Thyroid gland (tissue), 4 donors: Measurements from ENCODE around the gene ITGA5. TPM values are rescaled to one million over a fixed set of nuclear protein-coding genes. Genes with fewer than 3 reads are reported as not detected.

Experiments used
- DNase-seq, 2 donors: peaks; one replicate each; pipeline ENCODE4 v3.0.0-alpha.2; 2019
- H3K27ac ChIP-seq, 3 donors: fragments of 200-600 bp; sonication (generic); 1 replicate in 2 of 3; 2 replicates in 1 of 3; pipeline ENCODE4 v1.5.1; 2016 to 2019; ENCODE audit warnings: mild to moderate bottlenecking in 1 of 3, moderate library complexity in 1 of 3
- H3K27me3 ChIP-seq: fragments of 200-600 bp; sonication (generic); one replicate; pipeline ENCODE4 v1.5.1; 2019
- H3K36me3 ChIP-seq, 2 donors: fragments of 200-600 bp; sonication (generic); one replicate each; pipeline ENCODE4 v1.5.1; 2016 to 2019
- H3K4me1 ChIP-seq, 2 donors: fragments of 200-600 bp; sonication (generic); one replicate each; pipeline ENCODE4 v1.5.1; 2017 to 2019
- H3K4me3 ChIP-seq, 3 donors: fragments of 200-600 bp; sonication (generic); replicated peaks in 1 of 3; 1 replicate in 2 of 3; 2 replicates in 1 of 3; pipeline ENCODE4 v1.5.1; 2016; ENCODE audit warnings: mild to moderate bottlenecking in 1 of 3
- H3K9me3 ChIP-seq: fragments of 200-600 bp; sonication (generic); one replicate; pipeline ENCODE4 v1.5.1; 2017
- POLR2A ChIP-seq, 2 donors: fragments of 450-650 bp; IDR thresholded peaks; one replicate each; pipeline ENCODE4 v1.6.1; 2017; ENCODE audit warnings: antibody characterized with exemption in 2 of 2, mild to moderate bottlenecking in 2 of 2, moderate library complexity in 1 of 2
- WGBS, 2 donors: methylation state at CpG; one replicate each; pipeline ENCODE4 v1.1.5; 2017; 5-methylcytosine and 5-hydroxymethylcytosine counted together
- intact Hi-C: fragments of 100-400 bp; cut with DNase I; formaldehyde crosslinking; loops from one replicate; pipeline ENCODE4 v1.15.1; 2023
- total RNA-seq, 4 donors: library from RNA; depleted of rRNA; stranded (reverse); fragments of >200 nt; gene quantifications; one replicate each; pipeline ENCODE4 v1.2.3, GENCODE V29; 2016
- TF ChIP-seq, protein P1 (sequence below), 6 experiments: fragments of 200-600 bp in 3 of 6; fragments of 450-650 bp in 3 of 6; sonication (generic) in 3 of 6; IDR thresholded peaks; one replicate each; pipeline ENCODE4 v1.5.1; 2016 to 2019; ENCODE audit warnings: antibody characterized with exemption in 6 of 6, mild to moderate bottlenecking in 2 of 6, inconsistent platforms in 1 of 6, moderate library complexity in 1 of 6

The ITGA5 gene
- total RNA-seq, 4 donors from 2014 or later = 40.3 to 64.5 (median 51.6) TPM

DNA sequence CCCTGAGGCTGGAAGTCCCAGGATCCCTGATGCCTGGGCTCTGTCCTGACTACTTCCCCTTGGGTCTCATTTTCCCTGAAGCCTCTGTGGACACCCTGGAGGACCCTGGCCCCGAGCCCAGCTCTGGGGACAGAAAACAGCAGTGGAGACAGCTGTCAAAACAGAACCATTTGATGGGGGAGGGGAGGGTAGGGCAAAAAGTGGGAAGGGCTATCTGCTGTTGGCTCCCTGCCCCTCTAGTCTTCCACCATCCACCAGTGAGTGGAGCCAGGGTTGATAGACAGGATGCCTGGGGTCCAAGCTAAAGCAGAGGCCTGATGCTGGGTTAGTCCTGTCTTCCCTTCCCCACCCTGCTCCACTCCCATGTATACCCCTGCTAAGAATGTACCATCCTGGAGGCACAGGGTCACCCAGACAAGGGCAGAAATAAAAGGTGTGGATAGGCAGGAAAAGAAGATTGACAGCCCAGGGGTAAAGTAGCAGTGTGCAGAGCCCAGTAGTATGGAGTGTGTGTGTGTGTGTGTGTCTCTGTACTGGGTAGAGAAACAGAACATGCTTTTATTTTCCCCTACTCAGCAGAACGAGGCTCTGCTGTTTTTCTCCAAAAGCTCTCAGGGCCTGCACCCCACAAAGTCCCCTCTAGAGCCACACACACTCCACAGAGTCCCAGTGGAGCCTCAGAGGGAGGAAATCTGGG, 44.4 kb downstream of the ITGA5 start:
- Histone ChIP-seq H3K4me3 (peak overlapping the region in 1 of 3 donors; percentile 2), H3K27me3 (no peaks in the 10 kb centered on the region), H3K9me3 (no peaks in the 10 kb centered on the region), H3K4me1 (peaks cover 33 to 77% of the 10 kb centered on the region in 2 donors), H3K27ac (peak overlapping the region; percentile 35 to 80 (median 41)), H3K36me3 (peaks cover 8 to 18% of the 10 kb centered on the region in 2 donors)
- no peak for TF ChIP-seq POLR2A (IDR thresholded peaks at IDR 0.05)
- TF ChIP-seq, protein P1, sequence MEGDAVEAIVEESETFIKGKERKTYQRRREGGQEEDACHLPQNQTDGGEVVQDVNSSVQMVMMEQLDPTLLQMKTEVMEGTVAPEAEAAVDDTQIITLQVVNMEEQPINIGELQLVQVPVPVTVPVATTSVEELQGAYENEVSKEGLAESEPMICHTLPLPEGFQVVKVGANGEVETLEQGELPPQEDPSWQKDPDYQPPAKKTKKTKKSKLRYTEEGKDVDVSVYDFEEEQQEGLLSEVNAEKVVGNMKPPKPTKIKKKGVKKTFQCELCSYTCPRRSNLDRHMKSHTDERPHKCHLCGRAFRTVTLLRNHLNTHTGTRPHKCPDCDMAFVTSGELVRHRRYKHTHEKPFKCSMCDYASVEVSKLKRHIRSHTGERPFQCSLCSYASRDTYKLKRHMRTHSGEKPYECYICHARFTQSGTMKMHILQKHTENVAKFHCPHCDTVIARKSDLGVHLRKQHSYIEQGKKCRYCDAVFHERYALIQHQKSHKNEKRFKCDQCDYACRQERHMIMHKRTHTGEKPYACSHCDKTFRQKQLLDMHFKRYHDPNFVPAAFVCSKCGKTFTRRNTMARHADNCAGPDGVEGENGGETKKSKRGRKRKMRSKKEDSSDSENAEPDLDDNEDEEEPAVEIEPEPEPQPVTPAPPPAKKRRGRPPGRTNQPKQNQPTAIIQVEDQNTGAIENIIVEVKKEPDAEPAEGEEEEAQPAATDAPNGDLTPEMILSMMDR (IDR thresholded peaks at IDR 0.05) = no peak
- intact Hi-C loops = no loop called here
- DNase-seq = peak in 1 of 2 donors; percentile 54
- 23 to 37% methylated on average over 2 of the region's 2 CpGs for WGBS, 2 donors

GRCh38 chr12:54373649-54374561, 45.2 kb downstream of the ITGA5 start:
- WGBS, 2 donors = 89% methylated on average over 10 of the region's 10 CpGs
- no peak for DNase-seq
- intact Hi-C loops = no loop called here
- Histone ChIP-seq H3K4me3 (no peak overlapping the region), H3K4me1 (peaks cover 27 to 77% of the 10 kb centered on the region in 2 donors), H3K9me3 (no peaks in the 10 kb centered on the region), H3K27me3 (no peaks in the 10 kb centered on the region), H3K27ac (peak overlapping the region in 2 of 3 donors; percentile 20 to 80), H3K36me3 (peaks cover 8 to 18% of the 10 kb centered on the region in 2 donors)
- TF ChIP-seq POLR2A (IDR thresholded peaks at IDR 0.05) = no peak
- TF ChIP-seq, protein P1 (IDR thresholded peaks at IDR 0.05) = no peak

DNA sequence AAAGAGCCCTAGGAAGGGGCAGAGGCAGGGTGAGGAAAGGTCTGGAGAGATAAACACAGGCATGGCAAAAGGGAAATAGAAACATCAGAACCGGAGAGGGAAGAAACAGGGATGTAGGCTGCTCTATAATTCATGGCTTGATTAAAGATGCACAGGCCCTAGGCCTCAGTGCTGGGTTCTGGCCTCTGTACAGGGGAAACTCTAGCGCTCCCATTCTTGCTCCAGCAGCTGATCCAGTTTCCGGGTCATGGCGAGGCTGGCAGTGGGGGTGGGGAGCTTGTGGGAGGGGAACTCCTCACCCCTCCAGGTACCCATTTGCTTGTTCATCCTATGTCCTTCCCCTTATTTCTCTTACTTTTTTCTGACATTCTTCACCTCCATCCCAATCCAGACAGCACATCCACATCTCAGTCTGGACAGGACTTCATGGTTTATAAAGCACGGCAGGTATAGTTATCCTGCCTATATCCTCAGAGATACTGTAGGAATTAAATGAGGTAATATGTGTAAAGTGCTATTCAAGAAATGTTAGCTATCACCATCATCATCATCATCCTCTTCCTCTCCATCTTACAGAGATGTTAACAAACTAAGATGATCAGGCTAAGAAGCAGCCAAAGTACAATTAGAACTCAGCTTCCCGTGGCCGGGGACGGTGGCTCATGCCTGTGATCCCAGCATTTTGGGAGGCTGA, 46.8 kb downstream of the ITGA5 start:
- 66 to 68% methylated on average over 8 of the region's 8 CpGs for WGBS, 2 donors
- no peaks in the 10 kb centered on the region for H3K27me3 ChIP-seq
- intact Hi-C loops = no loop called here
- peak in 1 of 2 donors; percentile 41 for DNase-seq
- H3K27ac ChIP-seq = peak overlapping the region in 2 of 3 donors; percentile 24 to 47
- peaks cover 8 to 18% of the 10 kb centered on the region in 2 donors for H3K36me3 ChIP-seq
- peaks cover 25 to 70% of the 10 kb centered on the region in 2 donors for H3K4me1 ChIP-seq
- TF ChIP-seq POLR2A (IDR thresholded peaks at IDR 0.05) = no peak
- TF ChIP-seq, protein P1 (IDR thresholded peaks at IDR 0.05) = no peak
- no peaks in the 10 kb centered on the region for H3K9me3 ChIP-seq
- no peak overlapping the region for H3K4me3 ChIP-seq

- Histone ChIP-seq H3K27me3 (no peaks in the 10 kb centered on the region), H3K4me1 (peaks cover 25 to 67% of the 10 kb centered on the region in 2 donors)
- WGBS, 2 donors = 35 to 53% methylated on average over 5 of the region's 5 CpGs
Measured at GRCh38 chr12:54371328-54372112, 47.5 kb downstream of the ITGA5 start.

More at GRCh38 chr12:54371328-54372112, 47.5 kb downstream of the ITGA5 start:
- peak; percentile 55 to 71 for DNase-seq
- H3K4me3 ChIP-seq = no peak overlapping the region
- TF ChIP-seq, protein P1 (IDR thresholded peaks at IDR 0.05) = no peak
- no peak for TF ChIP-seq POLR2A (IDR thresholded peaks at IDR 0.05)
- H3K36me3 ChIP-seq = peaks cover 8 to 18% of the 10 kb centered on the region in 2 donors
- intact Hi-C loops = no loop called here
- H3K27ac ChIP-seq = peak overlapping the region in 2 of 3 donors; percentile 47 to 67
- no peaks in the 10 kb centered on the region for H3K9me3 ChIP-seq
